K562 (cell line): ENCODE results near the gene COG2.

ENCODE experiments used
- CHCHD3 ChIP-seq: fragments of 250-450 bp; sonication (Bioruptor Pico); IDR thresholded peaks from 2 replicates; pipeline ENCODE4 v2.1.2; 2022; ENCODE audit warnings: mild to moderate bottlenecking
- EGR1 ChIP-seq: fragments of 450-650 bp; conservative IDR thresholded peaks from 2 replicates; pipeline ENCODE4 v1.6.1; 2017; ENCODE audit warnings: mild to moderate bottlenecking
- EZH2 ChIP-seq: IDR thresholded peaks from 2 replicates; pipeline ENCODE4 v1.6.1; 2012; ENCODE audit warnings: low read depth, mild to moderate bottlenecking, inconsistent platforms, low read length, borderline replicate concordance
- LEF1 ChIP-seq: fragments of 450-650 bp; IDR thresholded peaks from 2 replicates; pipeline ENCODE4 v1.6.1; 2016; ENCODE audit warnings: mild to moderate bottlenecking
- RAD21 ChIP-seq, 2 experiments: fragments of 250-450 bp in 1 of 2; fragments of 450-650 bp in 1 of 2; sonication (Bioruptor Pico) in 1 of 2; formaldehyde crosslinking in 1 of 2; IDR thresholded peaks in 1 of 2; conservative IDR thresholded peaks in 1 of 2; 2 replicates each; pipeline versions ENCODE4 v1.4.0 to v1.8.0; 2020 to 2022; ENCODE audit warnings: mild to moderate bottlenecking in 2 of 2, moderate library complexity in 1 of 2
- ZNF668 ChIP-seq: fragments of 250-450 bp; sonication (Bioruptor Pico); IDR thresholded peaks from 2 replicates; pipeline ENCODE4 v1.8.0; 2022; ENCODE audit warnings: mild to moderate bottlenecking, inconsistent platforms
- TF ChIP-seq, protein P1 (sequence below), 3 experiments: IDR thresholded peaks in 2 of 3; conservative IDR thresholded peaks in 1 of 3; 2 replicates each; pipeline ENCODE4 v1.5.1; 2011 to 2012; ENCODE audit warnings: low read length in 3 of 3, mild to moderate bottlenecking in 3 of 3, control low read depth in 2 of 3, improper control_type of control experiment in 1 of 3, inconsistent platforms in 1 of 3, low read depth in 1 of 3, mixed read lengths in 1 of 3, moderate library complexity in 1 of 3; ENCODE audit not compliant: insufficient read depth in 2 of 3

DNA sequence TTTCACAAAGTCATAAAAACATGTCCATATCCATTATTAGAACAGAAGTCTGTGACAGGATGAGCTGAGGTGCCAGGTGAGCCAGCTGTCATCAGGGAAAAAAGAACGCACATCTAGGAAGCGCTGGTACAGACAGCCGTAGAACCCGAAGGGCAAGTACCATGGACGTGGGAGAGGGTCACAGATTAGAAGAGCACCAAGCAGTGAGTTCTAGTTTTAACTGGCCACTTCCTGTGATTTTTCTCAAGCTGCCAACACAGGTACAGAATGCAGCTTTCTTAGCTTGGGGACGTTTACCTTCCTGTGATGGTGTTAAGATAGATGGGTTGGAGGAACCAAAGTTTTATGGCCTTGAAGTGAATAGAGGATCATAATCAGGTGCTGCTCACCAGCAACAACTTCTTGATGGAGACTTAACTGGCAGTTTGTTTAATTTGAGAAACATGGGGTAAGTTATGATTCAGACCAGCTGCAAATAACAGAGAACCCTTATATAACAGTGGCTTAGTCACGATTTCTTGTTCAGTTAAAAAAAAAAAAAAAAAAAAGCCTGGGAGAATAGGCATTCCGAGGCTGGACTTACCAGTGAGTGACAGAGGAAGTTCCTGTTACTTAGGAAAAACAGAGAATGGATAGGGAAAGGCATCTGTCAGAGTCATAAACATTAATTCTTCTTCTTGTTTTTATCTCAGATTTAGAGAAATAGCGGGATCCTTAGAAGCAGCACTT is 40.8 kb downstream of the COG2 start:
- TF ChIP-seq EZH2 (no peak), ZNF668 (CRISPR knock-in tag) (no peak), LEF1 (no peak), RAD21 (CRISPR knock-in tag; conservative IDR thresholded peaks at IDR 0.05 in 1 of 2, IDR thresholded peaks at IDR 0.05 in 1 of 2) (no peak), CHCHD3 (CRISPR knock-in tag) (no peak), EGR1 (no peak)
- TF ChIP-seq, protein P1, sequence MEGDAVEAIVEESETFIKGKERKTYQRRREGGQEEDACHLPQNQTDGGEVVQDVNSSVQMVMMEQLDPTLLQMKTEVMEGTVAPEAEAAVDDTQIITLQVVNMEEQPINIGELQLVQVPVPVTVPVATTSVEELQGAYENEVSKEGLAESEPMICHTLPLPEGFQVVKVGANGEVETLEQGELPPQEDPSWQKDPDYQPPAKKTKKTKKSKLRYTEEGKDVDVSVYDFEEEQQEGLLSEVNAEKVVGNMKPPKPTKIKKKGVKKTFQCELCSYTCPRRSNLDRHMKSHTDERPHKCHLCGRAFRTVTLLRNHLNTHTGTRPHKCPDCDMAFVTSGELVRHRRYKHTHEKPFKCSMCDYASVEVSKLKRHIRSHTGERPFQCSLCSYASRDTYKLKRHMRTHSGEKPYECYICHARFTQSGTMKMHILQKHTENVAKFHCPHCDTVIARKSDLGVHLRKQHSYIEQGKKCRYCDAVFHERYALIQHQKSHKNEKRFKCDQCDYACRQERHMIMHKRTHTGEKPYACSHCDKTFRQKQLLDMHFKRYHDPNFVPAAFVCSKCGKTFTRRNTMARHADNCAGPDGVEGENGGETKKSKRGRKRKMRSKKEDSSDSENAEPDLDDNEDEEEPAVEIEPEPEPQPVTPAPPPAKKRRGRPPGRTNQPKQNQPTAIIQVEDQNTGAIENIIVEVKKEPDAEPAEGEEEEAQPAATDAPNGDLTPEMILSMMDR (IDR thresholded peaks at IDR 0.05 in 2 of 3, conservative IDR thresholded peaks at IDR 0.05 in 1 of 3; ENCODE audit: insufficient read depth in 2 of 3, low read depth in 1 of 3, low read length in 3 of 3), result no peak
